ENCODE data around the gene PPP1R3G.

GRCh38 chr6:5079692-5080091 is 5.4 kb upstream of the PPP1R3G start:
- no peak for TF ChIP-seq CTCF (IDR thresholded peaks at IDR 0.05)
- no peak for TF ChIP-seq POLR2A (IDR thresholded peaks at IDR 0.05)

Measured in lower leg skin (tissue), 3 donors.